Lower leg skin (tissue), 3 donors: ENCODE measurements around the gene LMAN2.

Source experiments
- POLR2A ChIP-seq, 2 donors: fragments of 450-650 bp; IDR thresholded peaks; one replicate each; pipeline ENCODE4 v1.6.1; 2016 to 2017; ENCODE audit warnings: antibody characterized with exemption in 2 of 2, mild to moderate bottlenecking in 1 of 2, moderate library complexity in 1 of 2
- TF ChIP-seq, protein P1 (sequence below), 3 donors: fragments of 450-650 bp; IDR thresholded peaks; one replicate each; pipeline ENCODE4 v1.5.1; 2016; ENCODE audit warnings: antibody characterized with exemption in 3 of 3, mild to moderate bottlenecking in 3 of 3, moderate library complexity in 2 of 3

DNA sequence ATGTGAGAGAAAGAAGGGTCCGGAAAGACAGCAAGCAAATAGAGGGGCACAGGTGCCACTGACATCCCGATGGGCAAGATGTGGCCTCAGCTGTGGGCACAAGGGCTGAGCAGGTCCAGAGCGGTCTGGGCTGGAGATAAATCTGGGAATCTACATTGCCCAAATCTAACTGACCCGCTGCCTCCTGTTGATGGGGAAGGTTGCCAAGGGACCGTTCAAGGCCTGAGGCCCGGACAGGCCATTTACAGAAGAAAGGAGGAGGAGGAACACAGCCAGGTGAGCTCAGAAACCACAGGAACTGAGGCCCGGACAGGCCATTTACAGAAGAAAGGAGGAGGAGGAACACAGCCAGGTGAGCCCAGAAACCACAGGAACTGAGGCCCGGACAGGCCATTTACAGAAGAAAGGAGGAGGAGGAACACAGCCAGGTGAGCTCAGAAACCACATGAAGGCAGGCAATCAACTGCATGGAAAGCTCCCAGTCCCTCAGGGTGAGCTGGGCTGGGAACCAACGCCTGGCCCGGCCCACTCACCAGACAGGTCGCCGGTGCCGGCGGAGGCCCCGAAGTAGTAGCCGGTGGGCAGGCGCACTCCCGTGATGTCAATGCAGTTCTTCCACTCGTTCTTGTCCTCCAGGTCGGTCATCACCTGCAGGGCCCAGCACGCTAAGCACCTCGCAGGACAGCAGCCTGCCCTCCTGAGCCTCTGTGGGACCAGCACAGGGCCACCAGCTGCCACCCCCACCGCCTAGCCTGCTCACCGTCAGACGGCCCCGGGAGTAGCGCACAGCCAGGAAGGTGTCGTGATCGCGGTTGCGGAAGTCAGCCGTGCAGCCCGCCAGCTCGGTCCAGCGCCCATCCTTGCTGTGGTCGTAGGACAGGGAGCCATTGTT lies 14.6 kb downstream of the LMAN2 start:
- TF ChIP-seq, protein P1, sequence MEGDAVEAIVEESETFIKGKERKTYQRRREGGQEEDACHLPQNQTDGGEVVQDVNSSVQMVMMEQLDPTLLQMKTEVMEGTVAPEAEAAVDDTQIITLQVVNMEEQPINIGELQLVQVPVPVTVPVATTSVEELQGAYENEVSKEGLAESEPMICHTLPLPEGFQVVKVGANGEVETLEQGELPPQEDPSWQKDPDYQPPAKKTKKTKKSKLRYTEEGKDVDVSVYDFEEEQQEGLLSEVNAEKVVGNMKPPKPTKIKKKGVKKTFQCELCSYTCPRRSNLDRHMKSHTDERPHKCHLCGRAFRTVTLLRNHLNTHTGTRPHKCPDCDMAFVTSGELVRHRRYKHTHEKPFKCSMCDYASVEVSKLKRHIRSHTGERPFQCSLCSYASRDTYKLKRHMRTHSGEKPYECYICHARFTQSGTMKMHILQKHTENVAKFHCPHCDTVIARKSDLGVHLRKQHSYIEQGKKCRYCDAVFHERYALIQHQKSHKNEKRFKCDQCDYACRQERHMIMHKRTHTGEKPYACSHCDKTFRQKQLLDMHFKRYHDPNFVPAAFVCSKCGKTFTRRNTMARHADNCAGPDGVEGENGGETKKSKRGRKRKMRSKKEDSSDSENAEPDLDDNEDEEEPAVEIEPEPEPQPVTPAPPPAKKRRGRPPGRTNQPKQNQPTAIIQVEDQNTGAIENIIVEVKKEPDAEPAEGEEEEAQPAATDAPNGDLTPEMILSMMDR (IDR thresholded peaks at IDR 0.05): no peak
- TF ChIP-seq POLR2A (IDR thresholded peaks at IDR 0.05): no peak
